GM12892 (cell line): ENCODE data around the gene OR1E1.
"Not testable (repeated sequence)": the region's sequence is repeated elsewhere in the genome, so short reads cannot be mapped to it uniquely, and the experiment has no call there.

Source experiments
- DNase-seq: peaks from one replicate; pipeline ENCODE4 v3.0.0; 2011; ENCODE audit not compliant: insufficient read length
- FAIRE-seq: peaks from 2 replicates; lab custom pipeline; 2011; peaks lifted over from hg19 to GRCh38; lab: Jason Lieb, UNC
- POLR2A ChIP-seq: IDR thresholded peaks from 2 replicates; pipeline ENCODE4 v1.6.1; 2011; ENCODE audit warnings: low read depth, low read length, control low read depth
- POLR2AphosphoS5 ChIP-seq: IDR thresholded peaks from 2 replicates; pipeline ENCODE4 v1.6.1; 2011; ENCODE audit warnings: low read depth, low read length, control low read depth
- TAF1 ChIP-seq: IDR thresholded peaks from 2 replicates; pipeline ENCODE4 v1.6.1; 2011; ENCODE audit warnings: low read depth, mild to moderate bottlenecking, control low read depth, low read length, borderline replicate concordance

Gene OR1E1

GRCh38 chr17:3389791-3390190, 8.4 kb downstream of the OR1E1 start:
- TF ChIP-seq POLR2AphosphoS5 (no peak), TAF1 (no peak), POLR2A (no peak)
- FAIRE-seq (no peak), DNase-seq (no peak)

- TF ChIP-seq TAF1 (no peak), POLR2AphosphoS5 (no peak), POLR2A (no peak)
- no peak for DNase-seq
- FAIRE-seq, result no peak
These were observed 12.1 kb downstream of the OR1E1 start, which contains the start of gene OR3A2 for GRCh38 chr17:3385869-3386816. TSS of gene OR3A2 (minus strand) at chr17:3386308.

- TF ChIP-seq POLR2AphosphoS5 (no peak), TAF1 (no peak), POLR2A (no peak)
- FAIRE-seq (no peak), DNase-seq (no peak)
These were observed 16.3 kb downstream of the OR1E1 start for GRCh38 chr17:3381957-3382356.

- FAIRE-seq (no peak), DNase-seq (no peak)
- TF ChIP-seq TAF1 (no peak), POLR2A (no peak), POLR2AphosphoS5 (no peak)
These were observed 19.9 kb downstream of the OR1E1 start for GRCh38 chr17:3378321-3378720.

GRCh38 chr17:3371167-3371566, 27.0 kb downstream of the OR1E1 start:
- not testable (repeated sequence) for FAIRE-seq, DNase-seq
